MV-4-11 (cell line): Measurements from ENCODE around the gene DTNA.

Experiments used
- DNase-seq: peaks from one replicate; lab custom pipeline; 2025; lab: John Stamatoyannopoulos, UW

Gene DTNA

GRCh38 chr18:34807106-34807796 lies 97.2 kb downstream of the DTNA start:
- DNase-seq, result no peak

GRCh38 chr18:34808389-34808788 lies 98.3 kb downstream of the DTNA start:
- no peak for DNase-seq

DNA sequence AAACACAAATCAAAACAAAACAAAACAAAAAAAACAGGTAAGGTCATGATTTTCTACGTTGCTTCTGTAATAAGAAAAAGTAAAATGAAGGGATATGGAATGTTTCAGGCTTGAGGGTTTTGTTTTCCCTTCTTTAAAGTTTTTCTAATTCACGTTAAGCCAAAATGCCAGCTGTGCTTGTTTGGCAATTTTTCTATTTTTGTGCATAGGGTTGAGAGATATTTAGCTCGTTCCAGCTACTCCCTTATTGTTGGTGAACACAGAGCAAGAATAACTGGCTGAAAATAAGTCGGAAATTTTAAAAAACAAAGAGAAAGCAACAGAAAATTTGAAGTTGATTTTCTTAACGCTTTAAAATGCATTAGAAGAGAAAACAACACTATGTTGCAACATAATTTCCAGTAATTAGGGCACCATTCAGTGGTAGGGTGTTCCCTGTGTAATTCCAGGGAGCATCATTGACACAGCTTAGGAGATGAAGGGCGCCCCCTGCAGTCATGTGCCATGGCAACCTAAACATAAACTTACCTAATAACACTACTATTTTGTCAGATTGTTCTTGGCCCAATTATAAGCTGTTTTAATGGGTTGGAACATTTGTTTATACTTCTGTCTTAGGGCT lies 99.5 kb downstream of the DTNA start:
- DNase-seq, result peak; percentile 13

DNA sequence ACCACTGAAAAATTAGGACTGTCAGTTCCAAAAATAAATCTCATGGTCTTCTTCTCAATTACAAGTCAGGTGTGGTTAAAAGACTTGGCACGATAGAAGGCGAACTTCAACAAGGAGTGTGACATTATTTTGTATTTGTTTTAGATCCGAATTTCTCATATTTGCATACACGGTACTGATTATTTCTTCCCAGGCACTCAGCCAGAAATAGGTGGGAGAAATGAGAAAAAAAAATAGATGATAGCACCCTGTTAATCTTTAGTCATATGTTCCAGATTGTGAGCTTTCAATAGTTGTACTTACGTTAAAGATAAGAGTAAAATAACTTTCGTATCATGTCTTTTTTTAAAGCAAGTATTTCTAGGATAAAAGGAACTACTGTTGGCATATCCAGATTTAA lies 106.1 kb downstream of the DTNA start:
- no peak for DNase-seq

DNA sequence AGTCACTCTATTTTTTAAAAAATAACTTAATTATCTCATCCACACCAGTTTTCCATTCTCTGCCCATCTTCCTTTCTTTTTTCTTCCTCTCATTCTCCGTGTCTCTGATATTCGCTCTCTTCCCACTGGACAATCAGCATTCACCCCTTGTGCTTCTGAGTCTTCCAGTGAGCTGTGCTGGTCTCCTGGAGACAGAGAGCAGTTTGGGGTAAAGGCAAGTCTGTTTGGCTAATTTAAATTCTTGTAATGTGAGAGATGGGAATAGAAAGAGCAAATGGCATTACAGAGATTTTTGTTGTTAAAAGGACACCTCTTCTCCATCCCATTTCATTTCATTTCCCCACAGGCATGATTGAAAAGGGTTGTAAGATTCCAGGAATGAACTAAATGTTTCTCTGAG lies 107.5 kb downstream of the DTNA start:
- DNase-seq, result no peak

DNA sequence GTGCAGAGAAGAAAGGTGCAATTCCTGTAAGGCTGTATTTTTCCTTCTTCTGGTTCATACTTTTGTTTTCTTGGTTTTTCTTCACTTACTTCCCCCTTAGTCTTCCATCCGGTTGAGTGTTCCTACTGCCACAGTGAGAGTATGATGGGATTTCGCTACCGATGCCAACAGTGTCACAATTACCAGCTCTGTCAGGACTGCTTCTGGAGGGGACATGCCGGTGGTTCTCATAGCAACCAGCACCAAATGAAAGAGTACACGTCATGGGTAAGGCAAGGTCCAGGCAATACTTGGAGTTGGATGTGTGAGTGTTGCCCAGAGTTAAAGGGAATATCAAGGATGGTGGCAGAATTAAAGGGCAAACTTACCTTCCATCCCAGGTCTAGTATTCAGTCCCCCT lies 108.0 kb downstream of the DTNA start:
- no peak for DNase-seq

DNA sequence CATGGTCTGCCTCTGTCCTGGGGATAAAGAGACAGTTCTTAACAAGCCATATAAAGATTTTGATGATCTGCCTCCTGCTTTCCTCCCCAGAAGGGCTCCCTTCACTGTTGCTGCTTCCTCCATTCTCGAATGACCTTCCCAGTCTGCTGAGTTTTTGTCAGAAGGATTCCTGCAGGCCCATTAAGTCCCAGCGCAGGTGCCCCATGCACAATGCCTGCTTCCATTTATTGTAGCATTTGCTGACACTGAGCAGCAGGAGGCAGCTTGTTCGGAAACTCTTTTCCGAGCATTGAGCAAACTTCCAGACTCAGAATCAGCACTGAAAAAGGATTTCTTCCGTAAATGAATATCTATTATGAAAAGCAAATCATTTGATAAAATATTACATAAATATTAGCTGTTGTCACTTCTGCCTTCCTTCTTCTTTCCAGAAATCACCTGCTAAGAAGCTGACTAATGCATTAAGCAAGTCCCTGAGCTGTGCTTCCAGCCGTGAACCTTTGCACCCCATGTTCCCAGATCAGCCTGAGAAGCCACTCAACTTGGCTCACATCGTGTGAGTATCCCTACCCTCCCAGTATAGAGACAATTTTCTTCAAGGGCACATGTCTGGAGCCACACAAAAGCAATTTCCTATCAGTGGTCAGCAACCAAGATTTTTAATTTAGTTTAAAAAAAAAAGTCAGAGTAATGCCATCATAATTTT lies 110.4 kb downstream of the DTNA start:
- no peak for DNase-seq

DNA sequence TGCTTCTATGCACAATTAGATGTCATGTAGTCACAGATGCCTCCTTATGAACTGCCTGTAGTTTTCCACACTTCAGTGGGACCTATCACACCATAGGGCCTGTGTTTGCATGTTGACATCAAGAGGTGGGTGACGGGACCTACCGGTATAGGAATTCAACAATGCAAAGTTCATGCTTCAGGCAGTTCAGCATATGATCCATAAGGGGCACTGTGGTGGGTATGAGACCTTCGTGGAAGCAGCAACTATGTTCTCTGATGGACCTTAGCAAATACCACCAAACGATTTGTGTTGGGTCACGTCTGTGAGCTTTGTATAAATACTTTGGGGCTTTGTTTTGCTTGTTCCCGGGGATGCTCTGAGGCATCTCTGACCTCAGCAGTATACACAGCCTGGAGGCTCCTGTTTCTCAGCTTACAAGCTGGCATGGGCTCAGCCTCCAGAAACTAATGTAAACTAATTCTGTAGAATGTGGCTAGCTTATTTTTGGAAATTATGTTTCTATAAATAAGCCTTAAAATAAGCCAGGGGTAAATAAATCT lies 111.6 kb downstream of the DTNA start:
- DNase-seq, result no peak

DNA sequence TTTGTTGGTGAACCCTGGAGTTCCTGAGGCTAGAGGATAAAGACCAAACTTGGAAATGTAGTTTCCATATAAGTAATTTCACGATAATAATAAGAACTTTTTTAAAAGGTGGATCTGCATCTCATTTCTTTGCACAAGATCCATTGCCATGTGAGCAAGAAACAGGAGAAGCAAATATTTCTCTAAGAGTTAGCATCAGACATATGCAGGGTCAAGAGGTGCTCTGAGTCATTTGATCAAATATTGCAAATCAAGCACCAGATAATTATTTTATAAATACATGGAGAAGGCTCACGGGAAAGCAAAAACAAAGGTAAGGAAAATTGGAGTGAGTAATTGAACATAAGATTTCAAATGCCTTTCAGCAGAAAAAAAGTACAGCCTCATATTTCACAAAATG lies 118.0 kb downstream of the DTNA start:
- DNase-seq, result no peak

GRCh38 chr18:34834897-34835296 lies 124.8 kb downstream of the DTNA start:
- peak; percentile 18 for DNase-seq

GRCh38 chr18:34835466-34835865 lies 125.4 kb downstream of the DTNA start:
- DNase-seq, result no peak

DNA sequence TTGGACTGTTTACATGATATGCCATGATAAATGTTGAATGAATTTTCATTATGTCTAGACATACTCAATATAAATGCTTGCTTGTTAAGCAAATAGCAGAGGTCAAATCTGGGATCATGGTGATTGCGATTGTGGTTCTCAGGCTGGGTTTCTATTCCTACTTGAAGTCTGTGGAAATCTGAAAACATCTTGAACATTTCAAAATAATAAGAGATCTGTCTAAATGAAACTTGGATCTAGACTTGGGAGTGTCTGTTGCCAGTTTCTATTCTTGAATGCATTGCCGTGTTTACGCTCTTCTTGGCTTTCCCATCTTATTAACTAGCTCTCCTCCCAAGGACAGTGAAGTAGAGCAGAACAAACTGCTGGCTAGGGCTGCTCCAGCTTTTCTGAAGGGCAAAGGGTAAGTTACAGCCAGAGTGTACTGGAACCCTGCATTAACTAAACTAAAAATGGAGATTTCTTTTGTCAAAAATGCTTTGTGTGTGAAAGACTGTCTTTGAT lies 127.7 kb downstream of the DTNA start:
- peak; percentile 67 for DNase-seq

DNA sequence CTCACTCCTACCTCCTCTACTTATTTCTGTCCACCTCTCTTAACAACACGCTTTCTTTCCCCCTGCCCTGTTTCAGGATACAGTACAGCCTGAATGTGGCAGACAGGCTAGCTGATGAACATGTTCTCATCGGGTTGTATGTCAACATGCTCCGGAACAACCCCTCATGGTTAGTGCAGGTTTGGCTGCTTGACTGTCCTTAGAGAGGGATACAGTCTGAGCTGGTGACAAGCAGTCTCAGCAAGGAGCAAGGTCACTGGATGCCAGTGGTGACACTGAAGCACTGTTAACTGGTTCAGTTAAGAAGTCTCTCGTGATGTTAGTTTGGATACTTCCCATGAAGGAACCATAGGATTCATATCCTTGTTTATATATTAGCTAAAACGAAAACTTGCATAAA lies 128.6 kb downstream of the DTNA start:
- DNase-seq, result no peak

- DNase-seq, result no peak
Observed at GRCh38 chr18:34840256-34840826, 130.2 kb downstream of the DTNA start.

- no peak for DNase-seq
Observed at GRCh38 chr18:34841891-34842290, 131.8 kb downstream of the DTNA start.

GRCh38 chr18:34844072-34844471 lies 134.0 kb downstream of the DTNA start:
- DNase-seq, result no peak

GRCh38 chr18:34844732-34845459 lies 134.8 kb downstream of the DTNA start:
- peak; percentile 3 for DNase-seq

DNA sequence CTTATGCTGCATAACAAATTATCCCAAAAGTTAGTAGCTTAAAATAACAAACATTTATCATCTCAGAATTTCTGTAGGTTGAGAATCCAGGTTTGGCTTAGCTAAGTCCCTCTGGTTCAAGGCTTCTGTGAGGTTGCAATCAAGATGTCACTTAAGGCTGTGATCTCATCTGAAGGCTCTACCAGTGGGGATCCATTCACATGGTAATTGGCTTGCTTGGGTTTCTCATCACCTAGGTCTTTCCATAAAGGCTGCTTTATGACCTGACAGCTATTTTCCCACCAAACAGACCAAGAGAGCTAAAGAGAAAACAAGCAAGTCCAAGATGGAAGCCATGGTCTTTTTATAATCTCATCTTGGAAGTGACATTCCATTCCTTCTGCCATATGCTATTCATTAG lies 137.3 kb downstream of the DTNA start:
- no peak for DNase-seq

GRCh38 chr18:34848156-34848555 lies 138.1 kb downstream of the DTNA start:
- DNase-seq, result no peak

DNA sequence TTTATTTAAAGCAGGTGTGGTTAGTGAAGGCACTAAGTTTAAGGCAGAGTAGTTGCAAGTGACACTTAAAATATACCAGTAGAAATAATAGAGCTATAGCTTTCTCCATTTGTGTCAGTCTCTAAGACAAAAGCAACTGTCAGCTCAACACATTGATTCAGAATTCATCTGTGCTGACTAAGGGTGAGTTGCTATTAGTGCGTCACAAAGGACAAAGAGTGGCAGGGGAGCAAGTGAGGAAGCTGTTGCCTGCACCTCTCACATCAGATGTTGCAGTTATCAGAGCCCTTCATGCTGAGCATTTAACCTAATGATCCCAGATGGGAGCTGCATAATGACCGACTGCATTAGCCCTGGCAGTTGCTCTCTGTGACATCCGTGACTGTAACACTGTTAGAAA lies 138.6 kb downstream of the DTNA start:
- DNase-seq, result no peak

GRCh38 chr18:34857320-34857719 lies 147.2 kb downstream of the DTNA start:
- no peak for DNase-seq

GRCh38 chr18:34858188-34858587 lies 148.1 kb downstream of the DTNA start:
- no peak for DNase-seq
